ENCODE data around the gene HDGFL1. TPM values are rescaled to one million over a fixed set of nuclear protein-coding genes. Genes with fewer than 3 reads are reported as not detected.

Gene HDGFL1
- total RNA-seq, 1 experiment from 2014 or later, result not detected

DNA sequence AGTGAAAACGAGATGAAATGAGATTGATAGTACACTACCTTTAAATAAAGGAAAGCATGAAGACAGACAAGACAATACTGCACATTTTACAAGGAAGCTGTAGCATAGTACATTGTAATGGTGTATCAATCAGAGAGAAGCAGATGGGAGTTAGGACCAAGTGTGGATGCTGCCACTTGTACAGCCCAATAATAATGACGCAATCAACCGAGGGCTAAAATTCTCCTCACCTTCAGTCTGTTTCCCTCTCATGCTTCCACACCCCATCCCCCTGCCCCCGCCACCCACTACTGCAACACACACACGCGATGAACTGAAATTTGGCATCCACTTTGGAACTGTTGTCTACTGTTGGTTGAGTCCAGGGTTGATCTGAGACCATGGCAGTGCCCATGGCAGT is 12.4 kb upstream of the HDGFL1 start:
- H3K9me3 Mint-ChIP-seq, result peaks cover 18% of the 10 kb centered on the region
- DNase-seq (ENCODE audit: low spot score) (no peak), ATAC-seq (no peak)
- CTCF ChIA-PET, result no interaction called here
- H3K4me3 Mint-ChIP-seq, result no peak overlapping the region
- no peaks in the 10 kb centered on the region for H3K27me3 Mint-ChIP-seq (ENCODE audit: low read depth)
- POLR2A ChIA-PET, result no interaction called here
- H3K4me1 Mint-ChIP-seq, result no peaks in the 10 kb centered on the region
- peaks cover 6% of the 10 kb centered on the region for H3K36me3 Mint-ChIP-seq
- TF ChIP-seq FOXJ3 (CRISPR knock-in tag; IDR thresholded peaks at IDR 0.05; ENCODE audit: borderline replicate concordance) (no peak), PRRX2 (CRISPR knock-in tag; IDR thresholded peaks at IDR 0.05) (no peak), CREM (CRISPR knock-in tag; IDR thresholded peaks at IDR 0.05) (no peak), EMX1 (CRISPR knock-in tag; IDR thresholded peaks at IDR 0.05) (no peak), JAZF1 (CRISPR knock-in tag; IDR thresholded peaks at IDR 0.05) (no peak), ESRRA (CRISPR knock-in tag; IDR thresholded peaks at IDR 0.05; ENCODE audit: borderline replicate concordance) (no peak), GTF2I (CRISPR knock-in tag; conservative IDR thresholded peaks at IDR 0.05) (no peak)
- TF ChIP-seq, protein P1, sequence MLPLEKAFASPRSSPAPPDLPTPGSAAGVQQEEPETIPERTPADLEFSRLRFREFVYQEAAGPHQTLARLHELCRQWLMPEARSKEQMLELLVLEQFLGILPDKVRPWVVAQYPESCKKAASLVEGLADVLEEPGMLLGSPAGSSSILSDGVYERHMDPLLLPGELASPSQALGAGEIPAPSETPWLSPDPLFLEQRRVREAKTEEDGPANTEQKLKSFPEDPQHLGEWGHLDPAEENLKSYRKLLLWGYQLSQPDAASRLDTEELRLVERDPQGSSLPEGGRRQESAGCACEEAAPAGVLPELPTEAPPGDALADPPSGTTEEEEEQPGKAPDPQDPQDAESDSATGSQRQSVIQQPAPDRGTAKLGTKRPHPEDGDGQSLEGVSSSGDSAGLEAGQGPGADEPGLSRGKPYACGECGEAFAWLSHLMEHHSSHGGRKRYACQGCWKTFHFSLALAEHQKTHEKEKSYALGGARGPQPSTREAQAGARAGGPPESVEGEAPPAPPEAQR (CRISPR knock-in tag; IDR thresholded peaks at IDR 0.05), result no peak
- TF ChIP-seq, protein P2, sequence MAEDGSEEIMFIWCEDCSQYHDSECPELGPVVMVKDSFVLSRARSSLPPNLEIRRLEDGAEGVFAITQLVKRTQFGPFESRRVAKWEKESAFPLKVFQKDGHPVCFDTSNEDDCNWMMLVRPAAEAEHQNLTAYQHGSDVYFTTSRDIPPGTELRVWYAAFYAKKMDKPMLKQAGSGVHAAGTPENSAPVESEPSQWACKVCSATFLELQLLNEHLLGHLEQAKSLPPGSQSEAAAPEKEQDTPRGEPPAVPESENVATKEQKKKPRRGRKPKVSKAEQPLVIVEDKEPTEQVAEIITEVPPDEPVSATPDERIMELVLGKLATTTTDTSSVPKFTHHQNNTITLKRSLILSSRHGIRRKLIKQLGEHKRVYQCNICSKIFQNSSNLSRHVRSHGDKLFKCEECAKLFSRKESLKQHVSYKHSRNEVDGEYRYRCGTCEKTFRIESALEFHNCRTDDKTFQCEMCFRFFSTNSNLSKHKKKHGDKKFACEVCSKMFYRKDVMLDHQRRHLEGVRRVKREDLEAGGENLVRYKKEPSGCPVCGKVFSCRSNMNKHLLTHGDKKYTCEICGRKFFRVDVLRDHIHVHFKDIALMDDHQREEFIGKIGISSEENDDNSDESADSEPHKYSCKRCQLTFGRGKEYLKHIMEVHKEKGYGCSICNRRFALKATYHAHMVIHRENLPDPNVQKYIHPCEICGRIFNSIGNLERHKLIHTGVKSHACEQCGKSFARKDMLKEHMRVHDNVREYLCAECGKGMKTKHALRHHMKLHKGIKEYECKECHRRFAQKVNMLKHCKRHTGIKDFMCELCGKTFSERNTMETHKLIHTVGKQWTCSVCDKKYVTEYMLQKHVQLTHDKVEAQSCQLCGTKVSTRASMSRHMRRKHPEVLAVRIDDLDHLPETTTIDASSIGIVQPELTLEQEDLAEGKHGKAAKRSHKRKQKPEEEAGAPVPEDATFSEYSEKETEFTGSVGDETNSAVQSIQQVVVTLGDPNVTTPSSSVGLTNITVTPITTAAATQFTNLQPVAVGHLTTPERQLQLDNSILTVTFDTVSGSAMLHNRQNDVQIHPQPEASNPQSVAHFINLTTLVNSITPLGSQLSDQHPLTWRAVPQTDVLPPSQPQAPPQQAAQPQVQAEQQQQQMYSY (CRISPR knock-in tag; IDR thresholded peaks at IDR 0.05), result no peak
- TF ChIP-seq, protein P3, sequence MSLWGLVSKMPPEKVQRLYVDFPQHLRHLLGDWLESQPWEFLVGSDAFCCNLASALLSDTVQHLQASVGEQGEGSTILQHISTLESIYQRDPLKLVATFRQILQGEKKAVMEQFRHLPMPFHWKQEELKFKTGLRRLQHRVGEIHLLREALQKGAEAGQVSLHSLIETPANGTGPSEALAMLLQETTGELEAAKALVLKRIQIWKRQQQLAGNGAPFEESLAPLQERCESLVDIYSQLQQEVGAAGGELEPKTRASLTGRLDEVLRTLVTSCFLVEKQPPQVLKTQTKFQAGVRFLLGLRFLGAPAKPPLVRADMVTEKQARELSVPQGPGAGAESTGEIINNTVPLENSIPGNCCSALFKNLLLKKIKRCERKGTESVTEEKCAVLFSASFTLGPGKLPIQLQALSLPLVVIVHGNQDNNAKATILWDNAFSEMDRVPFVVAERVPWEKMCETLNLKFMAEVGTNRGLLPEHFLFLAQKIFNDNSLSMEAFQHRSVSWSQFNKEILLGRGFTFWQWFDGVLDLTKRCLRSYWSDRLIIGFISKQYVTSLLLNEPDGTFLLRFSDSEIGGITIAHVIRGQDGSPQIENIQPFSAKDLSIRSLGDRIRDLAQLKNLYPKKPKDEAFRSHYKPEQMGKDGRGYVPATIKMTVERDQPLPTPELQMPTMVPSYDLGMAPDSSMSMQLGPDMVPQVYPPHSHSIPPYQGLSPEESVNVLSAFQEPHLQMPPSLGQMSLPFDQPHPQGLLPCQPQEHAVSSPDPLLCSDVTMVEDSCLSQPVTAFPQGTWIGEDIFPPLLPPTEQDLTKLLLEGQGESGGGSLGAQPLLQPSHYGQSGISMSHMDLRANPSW (CRISPR knock-in tag; conservative IDR thresholded peaks at IDR 0.05; ENCODE audit: low read depth), result no peak
- H3K27ac Mint-ChIP-seq, result no peak overlapping the region

DNA sequence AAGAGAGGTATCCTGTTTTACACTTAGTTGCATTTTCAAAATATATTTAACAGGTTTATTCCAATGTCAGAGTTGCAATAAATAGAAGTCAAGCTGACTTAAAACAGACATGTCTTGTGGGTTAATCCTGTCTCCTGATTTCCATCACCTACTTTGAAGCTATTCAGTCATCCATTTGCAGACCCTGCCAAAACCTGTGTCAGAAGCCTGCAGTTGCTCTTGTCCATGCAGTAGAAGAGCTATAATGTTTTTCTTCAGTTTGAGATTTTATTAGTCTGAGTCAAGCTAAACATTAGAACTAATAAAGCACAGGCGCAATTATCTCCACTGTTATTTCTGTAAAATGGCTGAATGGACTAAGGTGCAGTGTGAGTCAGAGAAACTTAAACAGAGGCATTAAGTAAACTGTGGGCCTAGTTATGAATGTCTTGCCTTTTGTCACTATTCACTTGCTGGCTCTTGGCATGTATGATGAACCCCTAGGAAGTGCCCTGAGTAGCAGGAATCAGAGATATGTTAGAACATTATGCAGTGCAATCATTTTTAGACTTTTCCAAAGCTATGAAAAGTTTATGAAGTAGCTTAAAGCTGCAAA is 11.0 kb upstream of the HDGFL1 start:
- peaks cover 6% of the 10 kb centered on the region for H3K9me3 Mint-ChIP-seq
- no peak for DNase-seq (ENCODE audit: low spot score)
- no peaks in the 10 kb centered on the region for H3K27me3 Mint-ChIP-seq (ENCODE audit: low read depth)
- no peak for ATAC-seq
- H3K27ac Mint-ChIP-seq, result no peak overlapping the region
- no peak overlapping the region for H3K4me3 Mint-ChIP-seq
- POLR2A ChIA-PET, result no interaction called here
- no peaks in the 10 kb centered on the region; the same call in 1 of the 2 replicates for H3K36me3 Mint-ChIP-seq
- CTCF ChIA-PET, result no interaction called here
- no peaks in the 10 kb centered on the region for H3K4me1 Mint-ChIP-seq
- TF ChIP-seq OVOL2 (CRISPR knock-in tag; IDR thresholded peaks at IDR 0.05; ENCODE audit: borderline replicate concordance) (no peak), NFATC4 (CRISPR knock-in tag; IDR thresholded peaks at IDR 0.05) (no peak), CREM (CRISPR knock-in tag; IDR thresholded peaks at IDR 0.05) (no peak), ZNF263 (CRISPR knock-in tag; IDR thresholded peaks at IDR 0.05; ENCODE audit: low read depth) (no peak)
- TF ChIP-seq, protein P4, sequence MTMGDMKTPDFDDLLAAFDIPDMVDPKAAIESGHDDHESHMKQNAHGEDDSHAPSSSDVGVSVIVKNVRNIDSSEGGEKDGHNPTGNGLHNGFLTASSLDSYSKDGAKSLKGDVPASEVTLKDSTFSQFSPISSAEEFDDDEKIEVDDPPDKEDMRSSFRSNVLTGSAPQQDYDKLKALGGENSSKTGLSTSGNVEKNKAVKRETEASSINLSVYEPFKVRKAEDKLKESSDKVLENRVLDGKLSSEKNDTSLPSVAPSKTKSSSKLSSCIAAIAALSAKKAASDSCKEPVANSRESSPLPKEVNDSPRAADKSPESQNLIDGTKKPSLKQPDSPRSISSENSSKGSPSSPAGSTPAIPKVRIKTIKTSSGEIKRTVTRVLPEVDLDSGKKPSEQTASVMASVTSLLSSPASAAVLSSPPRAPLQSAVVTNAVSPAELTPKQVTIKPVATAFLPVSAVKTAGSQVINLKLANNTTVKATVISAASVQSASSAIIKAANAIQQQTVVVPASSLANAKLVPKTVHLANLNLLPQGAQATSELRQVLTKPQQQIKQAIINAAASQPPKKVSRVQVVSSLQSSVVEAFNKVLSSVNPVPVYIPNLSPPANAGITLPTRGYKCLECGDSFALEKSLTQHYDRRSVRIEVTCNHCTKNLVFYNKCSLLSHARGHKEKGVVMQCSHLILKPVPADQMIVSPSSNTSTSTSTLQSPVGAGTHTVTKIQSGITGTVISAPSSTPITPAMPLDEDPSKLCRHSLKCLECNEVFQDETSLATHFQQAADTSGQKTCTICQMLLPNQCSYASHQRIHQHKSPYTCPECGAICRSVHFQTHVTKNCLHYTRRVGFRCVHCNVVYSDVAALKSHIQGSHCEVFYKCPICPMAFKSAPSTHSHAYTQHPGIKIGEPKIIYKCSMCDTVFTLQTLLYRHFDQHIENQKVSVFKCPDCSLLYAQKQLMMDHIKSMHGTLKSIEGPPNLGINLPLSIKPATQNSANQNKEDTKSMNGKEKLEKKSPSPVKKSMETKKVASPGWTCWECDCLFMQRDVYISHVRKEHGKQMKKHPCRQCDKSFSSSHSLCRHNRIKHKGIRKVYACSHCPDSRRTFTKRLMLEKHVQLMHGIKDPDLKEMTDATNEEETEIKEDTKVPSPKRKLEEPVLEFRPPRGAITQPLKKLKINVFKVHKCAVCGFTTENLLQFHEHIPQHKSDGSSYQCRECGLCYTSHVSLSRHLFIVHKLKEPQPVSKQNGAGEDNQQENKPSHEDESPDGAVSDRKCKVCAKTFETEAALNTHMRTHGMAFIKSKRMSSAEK (CRISPR knock-in tag; IDR thresholded peaks at IDR 0.05; ENCODE audit: borderline replicate concordance), result no peak
- TF ChIP-seq, protein P5, sequence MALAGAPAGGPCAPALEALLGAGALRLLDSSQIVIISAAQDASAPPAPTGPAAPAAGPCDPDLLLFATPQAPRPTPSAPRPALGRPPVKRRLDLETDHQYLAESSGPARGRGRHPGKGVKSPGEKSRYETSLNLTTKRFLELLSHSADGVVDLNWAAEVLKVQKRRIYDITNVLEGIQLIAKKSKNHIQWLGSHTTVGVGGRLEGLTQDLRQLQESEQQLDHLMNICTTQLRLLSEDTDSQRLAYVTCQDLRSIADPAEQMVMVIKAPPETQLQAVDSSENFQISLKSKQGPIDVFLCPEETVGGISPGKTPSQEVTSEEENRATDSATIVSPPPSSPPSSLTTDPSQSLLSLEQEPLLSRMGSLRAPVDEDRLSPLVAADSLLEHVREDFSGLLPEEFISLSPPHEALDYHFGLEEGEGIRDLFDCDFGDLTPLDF (CRISPR knock-in tag; IDR thresholded peaks at IDR 0.05), result no peak
- TF ChIP-seq, protein P3 (CRISPR knock-in tag; conservative IDR thresholded peaks at IDR 0.05; ENCODE audit: low read depth), result no peak
- TF ChIP-seq, protein P6, sequence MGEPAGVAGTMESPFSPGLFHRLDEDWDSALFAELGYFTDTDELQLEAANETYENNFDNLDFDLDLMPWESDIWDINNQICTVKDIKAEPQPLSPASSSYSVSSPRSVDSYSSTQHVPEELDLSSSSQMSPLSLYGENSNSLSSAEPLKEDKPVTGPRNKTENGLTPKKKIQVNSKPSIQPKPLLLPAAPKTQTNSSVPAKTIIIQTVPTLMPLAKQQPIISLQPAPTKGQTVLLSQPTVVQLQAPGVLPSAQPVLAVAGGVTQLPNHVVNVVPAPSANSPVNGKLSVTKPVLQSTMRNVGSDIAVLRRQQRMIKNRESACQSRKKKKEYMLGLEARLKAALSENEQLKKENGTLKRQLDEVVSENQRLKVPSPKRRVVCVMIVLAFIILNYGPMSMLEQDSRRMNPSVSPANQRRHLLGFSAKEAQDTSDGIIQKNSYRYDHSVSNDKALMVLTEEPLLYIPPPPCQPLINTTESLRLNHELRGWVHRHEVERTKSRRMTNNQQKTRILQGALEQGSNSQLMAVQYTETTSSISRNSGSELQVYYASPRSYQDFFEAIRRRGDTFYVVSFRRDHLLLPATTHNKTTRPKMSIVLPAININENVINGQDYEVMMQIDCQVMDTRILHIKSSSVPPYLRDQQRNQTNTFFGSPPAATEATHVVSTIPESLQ (CRISPR knock-in tag; IDR thresholded peaks at IDR 0.05), result no peak
